Activated B cell treated with CpG ODN at 0.5 μM for 24 hours (primary cell): ENCODE data around the gene DMPK. TPM values are rescaled to one million over a fixed set of nuclear protein-coding genes. Genes with fewer than 3 reads are reported as not detected.

ENCODE experiments used
- ATAC-seq: fragments of 200-7000 bp; cut with Tn5 transposase; one replicate; pipeline ENCODE4 v1.10.0; 2021; ENCODE audit warnings: low read depth, mild to moderate bottlenecking, moderate library complexity
- CTCF ChIA-PET: fragments of 350-600 bp; sonication (Branson Sonifier 250); formaldehyde crosslinking; loops from one replicate; lab custom pipeline; 2021; ENCODE audit warnings: antibody characterized with exemption; lab: Charles Lee
- POLR2A ChIA-PET: fragments of 350-600 bp; sonication (Branson Sonifier 250); formaldehyde crosslinking; loops from one replicate; lab custom pipeline; 2021; ENCODE audit warnings: antibody characterized with exemption; lab: Charles Lee
- DNase-seq: peaks from one replicate; pipeline ENCODE4 v3.0.0; 2022
- H3K27ac Mint-ChIP-seq: one replicate; pipeline ENCODE4 v1.8.0; 2020; ENCODE audit warnings: mixed read lengths
- H3K27me3 Mint-ChIP-seq: one replicate; pipeline ENCODE4 v1.8.0; 2021; ENCODE audit warnings: mixed read lengths
- H3K36me3 Mint-ChIP-seq: one replicate; pipeline ENCODE4 v1.8.0; 2021; ENCODE audit warnings: low read depth, mixed read lengths
- H3K4me1 Mint-ChIP-seq: one replicate; pipeline ENCODE4 v1.8.0; 2021; ENCODE audit warnings: mixed read lengths
- H3K4me3 Mint-ChIP-seq: one replicate; pipeline ENCODE4 v1.8.0; 2020; ENCODE audit warnings: mild to moderate bottlenecking, mixed read lengths
- H3K9me3 Mint-ChIP-seq: one replicate; pipeline ENCODE4 v1.8.0; 2020; ENCODE audit warnings: mixed read lengths
- intact Hi-C: fragments of 100-400 bp; cut with micrococcal nuclease; formaldehyde crosslinking; loops from one replicate; pipeline ENCODE4 v1.15.1; 2024
- total RNA-seq: library from RNA; stranded (reverse); gene quantifications from 2 replicates; pipeline ENCODE4 v1.2.3, GENCODE V29; 2022
- TF ChIP-seq, protein P1 (sequence below): fragments of 200-600 bp; IDR thresholded peaks from one replicate; pipeline ENCODE4 v1.8.0; 2022; ENCODE audit warnings: antibody characterized with exemption, mild to moderate bottlenecking

DMPK gene
- total RNA-seq, 1 donor from 2014 or later: 39.0 TPM

DNA sequence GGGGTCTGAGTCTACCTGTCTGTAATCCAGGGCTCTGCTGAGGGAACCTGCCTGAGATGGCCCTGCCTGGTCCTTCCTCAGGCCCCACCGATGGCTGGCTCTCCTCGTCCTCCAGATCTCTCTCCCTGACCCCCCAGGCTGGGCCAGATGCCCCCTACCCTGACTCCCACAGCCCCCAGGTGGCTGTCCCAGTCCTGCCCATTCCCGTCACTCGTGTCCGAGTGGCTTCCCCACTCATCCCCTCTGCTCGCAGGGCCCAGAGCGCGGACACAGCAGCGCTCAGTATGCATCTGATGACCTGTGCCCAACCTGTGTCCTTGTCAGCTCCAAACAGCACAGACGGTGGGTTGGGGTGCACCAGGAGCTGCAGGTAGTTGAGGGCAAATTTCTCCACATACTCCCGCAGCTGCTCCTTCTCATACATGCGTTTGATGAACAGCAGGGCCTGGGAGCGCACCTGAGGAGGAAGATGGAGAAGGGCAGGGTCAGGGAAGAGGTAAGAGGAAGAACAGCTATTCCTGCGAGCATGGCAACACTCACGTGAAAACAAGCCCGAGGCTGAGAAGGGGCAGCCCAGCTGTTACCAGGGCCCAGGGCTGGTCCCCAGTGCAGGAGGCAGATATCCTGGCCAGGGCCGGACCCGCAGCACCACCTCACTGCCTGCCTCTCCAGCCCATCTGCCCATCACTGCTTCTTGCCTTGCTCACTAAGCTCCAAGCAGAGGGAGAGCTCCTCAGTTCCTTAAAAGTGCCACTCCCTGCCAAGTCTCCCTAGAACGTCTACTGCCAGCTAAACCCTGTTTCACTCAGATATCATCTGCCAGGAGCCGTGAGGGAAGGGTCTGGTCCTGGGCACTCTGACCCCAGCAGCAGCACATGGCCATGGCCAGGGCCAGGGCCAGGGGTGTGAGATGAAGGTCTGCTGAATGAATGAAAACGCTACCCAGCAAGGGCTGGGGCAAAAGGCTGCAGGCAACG lies 43.9 kb upstream of the DMPK start:
- TF ChIP-seq, protein P1, sequence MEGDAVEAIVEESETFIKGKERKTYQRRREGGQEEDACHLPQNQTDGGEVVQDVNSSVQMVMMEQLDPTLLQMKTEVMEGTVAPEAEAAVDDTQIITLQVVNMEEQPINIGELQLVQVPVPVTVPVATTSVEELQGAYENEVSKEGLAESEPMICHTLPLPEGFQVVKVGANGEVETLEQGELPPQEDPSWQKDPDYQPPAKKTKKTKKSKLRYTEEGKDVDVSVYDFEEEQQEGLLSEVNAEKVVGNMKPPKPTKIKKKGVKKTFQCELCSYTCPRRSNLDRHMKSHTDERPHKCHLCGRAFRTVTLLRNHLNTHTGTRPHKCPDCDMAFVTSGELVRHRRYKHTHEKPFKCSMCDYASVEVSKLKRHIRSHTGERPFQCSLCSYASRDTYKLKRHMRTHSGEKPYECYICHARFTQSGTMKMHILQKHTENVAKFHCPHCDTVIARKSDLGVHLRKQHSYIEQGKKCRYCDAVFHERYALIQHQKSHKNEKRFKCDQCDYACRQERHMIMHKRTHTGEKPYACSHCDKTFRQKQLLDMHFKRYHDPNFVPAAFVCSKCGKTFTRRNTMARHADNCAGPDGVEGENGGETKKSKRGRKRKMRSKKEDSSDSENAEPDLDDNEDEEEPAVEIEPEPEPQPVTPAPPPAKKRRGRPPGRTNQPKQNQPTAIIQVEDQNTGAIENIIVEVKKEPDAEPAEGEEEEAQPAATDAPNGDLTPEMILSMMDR: no peak
- POLR2A ChIA-PET: no interaction called here
- no peak for ATAC-seq
- no peaks in the 10 kb centered on the region for H3K27me3 Mint-ChIP-seq
- no peaks in the 10 kb centered on the region for H3K4me1 Mint-ChIP-seq
- CTCF ChIA-PET: interaction anchor here (1.2 kb wide), 1 partner anchor 27 kb away, joined by 3 read pairs; no protein-coding TSS in a partner anchor
- no peaks in the 10 kb centered on the region for H3K9me3 Mint-ChIP-seq
- H3K27ac Mint-ChIP-seq: no peak overlapping the region
- intact Hi-C loops: no loop called here
- no peak overlapping the region for H3K4me3 Mint-ChIP-seq
- peaks cover 92% of the 10 kb centered on the region for H3K36me3 Mint-ChIP-seq
- DNase-seq: no peak

DNA sequence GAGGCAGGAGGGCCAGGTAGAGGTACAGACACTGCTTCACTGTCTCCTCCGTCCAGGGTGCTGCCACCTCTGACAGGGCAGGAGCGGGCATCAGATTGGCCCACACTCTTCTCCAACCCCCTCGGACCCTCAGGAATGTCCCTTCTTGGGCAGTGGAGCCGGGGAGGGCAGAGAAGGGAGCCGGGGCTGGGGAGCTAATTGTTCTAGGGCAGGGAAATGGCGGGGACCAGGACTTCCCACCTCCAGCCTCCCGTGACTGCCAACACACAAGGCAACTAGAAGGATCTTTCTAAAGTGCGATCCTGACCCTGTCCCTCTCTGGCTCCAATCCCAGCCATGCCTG lies 42.9 kb upstream of the DMPK start:
- H3K36me3 Mint-ChIP-seq: peaks cover 91% of the 10 kb centered on the region
- H3K27ac Mint-ChIP-seq: no peak overlapping the region

DNA sequence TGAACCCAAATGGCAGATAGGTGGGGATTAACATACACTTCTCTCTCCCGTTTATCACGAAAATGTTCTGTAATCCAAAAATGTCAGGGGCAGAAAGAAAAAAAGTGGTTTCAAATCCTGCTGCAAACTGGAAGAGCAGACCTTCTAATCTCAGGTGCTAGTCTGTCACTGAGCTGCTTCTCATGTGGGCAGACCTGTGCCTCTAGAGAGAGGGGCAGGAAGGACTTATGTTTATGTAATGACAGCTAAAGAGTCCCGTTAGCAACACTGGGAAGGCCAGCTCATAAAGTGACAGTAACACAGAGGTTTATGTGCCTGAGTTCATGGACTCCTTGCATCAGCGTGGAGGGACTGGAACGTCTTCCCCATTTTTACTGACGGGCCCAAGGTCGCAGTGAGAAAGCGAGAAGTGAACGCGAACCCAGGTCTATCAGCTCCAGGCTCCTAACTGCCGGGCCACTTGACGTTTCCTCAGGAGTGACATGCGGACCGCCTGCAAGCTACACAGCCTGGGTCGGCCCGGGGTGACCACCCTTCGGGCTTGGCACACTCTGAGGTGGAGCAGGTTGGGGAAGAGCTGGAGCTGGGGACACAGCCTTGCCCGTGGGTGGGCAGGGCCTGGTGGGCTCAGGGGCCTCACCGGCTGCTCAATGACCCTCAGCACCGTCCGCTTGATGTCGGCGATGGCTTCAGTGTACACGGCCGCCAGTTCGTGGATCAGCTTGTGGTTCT lies 42.4 kb upstream of the DMPK start:
- intact Hi-C loops: no loop called here
- no peak for DNase-seq
- ChIA-PET POLR2A (interaction anchor here (0.6 kb wide), 1 partner anchor 1424 kb away, joined by 3 read pairs; no protein-coding TSS in a partner anchor), CTCF (interaction anchor here (1.0 kb wide), 1 partner anchor 11 kb away, joined by 3 read pairs; no protein-coding TSS in a partner anchor)
- Mint-ChIP-seq H3K27me3 (no peaks in the 10 kb centered on the region), H3K27ac (no peak overlapping the region), H3K36me3 (peaks cover 91% of the 10 kb centered on the region), H3K9me3 (no peaks in the 10 kb centered on the region), H3K4me1 (no peaks in the 10 kb centered on the region), H3K4me3 (no peak overlapping the region)
- TF ChIP-seq, protein P1: no peak
- no peak for ATAC-seq

More for the DNA sequence above, 42.9 kb upstream of the DMPK start:
- H3K4me3 Mint-ChIP-seq: no peak overlapping the region
- ChIA-PET CTCF (no interaction called here), POLR2A (no interaction called here)
- no peaks in the 10 kb centered on the region for H3K27me3 Mint-ChIP-seq
- intact Hi-C loops: no loop called here
- H3K9me3 Mint-ChIP-seq: no peaks in the 10 kb centered on the region
- TF ChIP-seq, protein P1: no peak
- DNase-seq (no peak), ATAC-seq (no peak)
- H3K4me1 Mint-ChIP-seq: no peaks in the 10 kb centered on the region

DNA sequence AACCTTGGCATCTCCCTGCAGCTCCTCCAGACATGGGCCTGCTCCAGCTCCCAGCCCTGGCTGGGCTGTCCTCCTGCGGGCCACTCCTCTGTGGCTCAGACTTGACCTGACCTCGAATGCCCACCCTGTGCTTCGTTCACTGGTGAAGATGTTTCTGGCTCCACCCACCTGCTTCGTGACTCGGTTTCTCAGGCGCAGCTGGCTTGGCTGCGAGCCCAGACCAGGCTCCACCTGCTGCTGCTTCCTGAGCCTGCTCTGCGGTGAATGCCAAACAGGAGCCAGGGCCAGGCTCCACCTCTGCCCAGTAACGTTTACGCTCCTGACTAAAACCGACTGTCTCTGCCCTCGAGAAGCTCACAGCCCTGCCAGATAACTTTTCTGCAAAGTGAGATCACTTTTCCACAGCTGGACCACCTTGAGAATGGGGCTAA lies 41.8 kb upstream of the DMPK start:
- ChIA-PET CTCF (interaction anchor here (1.0 kb wide), 1 partner anchor 10 kb away, joined by 3 read pairs; no protein-coding TSS in a partner anchor), POLR2A (interaction anchor here (0.6 kb wide), 1 partner anchor 1424 kb away, joined by 3 read pairs; no protein-coding TSS in a partner anchor)
- H3K4me3 Mint-ChIP-seq: no peak overlapping the region
- H3K4me1 Mint-ChIP-seq: no peaks in the 10 kb centered on the region
- TF ChIP-seq, protein P1: no peak
- H3K27me3 Mint-ChIP-seq: no peaks in the 10 kb centered on the region
- H3K9me3 Mint-ChIP-seq: no peaks in the 10 kb centered on the region
- DNase-seq (no peak), ATAC-seq (no peak)
- H3K36me3 Mint-ChIP-seq: peaks cover 91% of the 10 kb centered on the region
- H3K27ac Mint-ChIP-seq: no peak overlapping the region
- intact Hi-C loops: no loop called here

DNA sequence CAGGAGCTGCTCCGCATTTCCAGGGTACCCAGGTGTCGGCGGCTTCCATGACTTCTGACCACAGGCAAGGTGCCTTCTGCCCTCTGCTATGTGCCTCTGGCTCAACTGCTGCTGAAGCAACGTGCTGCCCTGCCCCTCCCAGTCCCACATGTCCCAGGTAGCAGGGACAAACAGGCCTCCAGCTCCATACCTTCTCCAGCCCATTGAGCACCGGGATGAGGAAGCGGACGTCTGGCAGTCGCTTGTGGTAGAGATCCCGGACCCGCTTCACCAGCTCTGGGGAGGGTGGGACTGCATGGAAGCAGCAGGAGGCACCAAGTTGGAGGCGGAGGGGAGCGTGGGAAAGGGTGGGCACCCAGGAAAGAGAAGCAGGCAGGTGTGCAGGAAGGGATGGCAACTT lies 40.9 kb upstream of the DMPK start:
- peaks cover 83% of the 10 kb centered on the region for H3K36me3 Mint-ChIP-seq
- intact Hi-C loops: no loop called here
- TF ChIP-seq, protein P1: no peak
- no peaks in the 10 kb centered on the region for H3K27me3 Mint-ChIP-seq
- no peak overlapping the region for H3K4me3 Mint-ChIP-seq
- ChIA-PET POLR2A (interaction anchor here (0.5 kb wide), 1 partner anchor 38 kb away, joined by 6 read pairs; no protein-coding TSS in a partner anchor), CTCF (no interaction called here)
- no peak overlapping the region for H3K27ac Mint-ChIP-seq
- no peak for ATAC-seq
- DNase-seq: no peak
- H3K4me1 Mint-ChIP-seq: no peaks in the 10 kb centered on the region
- no peaks in the 10 kb centered on the region for H3K9me3 Mint-ChIP-seq
